Brain microvascular endothelial cell (primary cell): ENCODE measurements around the gene TRIM25.
A peak's percentile ranks its signal among the peaks of the same experiment; 100 is the strongest.

Source experiments
- DNase-seq: peaks from one replicate; pipeline ENCODE4 v3.0.0-alpha.2; 2020
- H3K27ac ChIP-seq: fragments of 250-450 bp; sonication (Bioruptor Pico); 2 replicates; pipeline ENCODE4 v1.5.1; 2020; ENCODE audit warnings: mild to moderate bottlenecking, moderate library complexity
- H3K27me3 ChIP-seq: fragments of 250-450 bp; sonication (Bioruptor Pico); replicated peaks from 2 replicates; pipeline ENCODE4 v1.5.1; 2020; ENCODE audit warnings: mild to moderate bottlenecking
- H3K36me3 ChIP-seq: fragments of 250-450 bp; sonication (Bioruptor Pico); replicated peaks from 2 replicates; pipeline ENCODE4 v1.5.1; 2020; ENCODE audit warnings: mild to moderate bottlenecking
- H3K4me3 ChIP-seq: 2 replicates; pipeline ENCODE4 v1.5.1; 2011; ENCODE audit warnings: low read depth, mild to moderate bottlenecking, control low read depth, low read length, moderate library complexity
- in situ Hi-C: cut with HindIII; loops from 2 replicates; pipeline ENCODE4 v1.10.0; 2017; ENCODE audit warnings: low sequenced_read_pairs, low pct_ligation_motif_present
- TF ChIP-seq, protein P1 (sequence below): IDR thresholded peaks from 2 replicates; pipeline ENCODE4 v1.5.1; 2011; ENCODE audit warnings: low read depth, mild to moderate bottlenecking, moderate library complexity, low read length, control low read depth, inconsistent platforms; ENCODE audit errors: missing control alignments

The TRIM25 gene

DNA sequence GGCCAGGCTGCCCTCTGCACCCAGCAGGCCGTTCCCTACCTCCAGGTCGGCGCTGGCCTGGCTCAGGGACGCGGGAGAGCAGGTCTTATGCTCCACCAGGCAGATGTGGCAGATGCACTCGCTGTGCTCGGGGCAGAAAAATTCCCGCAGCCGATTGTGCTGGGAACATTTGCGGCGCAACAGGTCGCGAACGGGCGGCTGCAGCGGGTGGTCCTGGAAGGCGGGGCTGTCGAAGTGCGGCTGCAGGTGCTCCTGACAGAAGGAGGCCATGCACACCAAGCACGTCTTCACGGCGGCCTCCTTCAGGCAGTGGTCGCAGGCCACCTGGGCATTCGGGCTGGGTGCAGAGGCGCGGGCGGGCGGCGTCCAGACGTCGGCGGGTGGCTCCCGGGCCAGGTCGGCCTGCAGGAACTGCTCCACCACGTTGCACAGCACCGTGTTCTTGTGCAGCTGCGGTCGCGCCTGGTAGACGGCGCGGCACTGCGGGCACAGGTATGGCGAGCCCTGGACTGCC lies 439 bp downstream of the TRIM25 start:
- peak overlapping the region; percentile 24 for H3K27ac ChIP-seq
- in situ Hi-C loops = no loop called here
- no peaks in the 10 kb centered on the region for H3K27me3 ChIP-seq
- no peak for DNase-seq
- TF ChIP-seq, protein P1, sequence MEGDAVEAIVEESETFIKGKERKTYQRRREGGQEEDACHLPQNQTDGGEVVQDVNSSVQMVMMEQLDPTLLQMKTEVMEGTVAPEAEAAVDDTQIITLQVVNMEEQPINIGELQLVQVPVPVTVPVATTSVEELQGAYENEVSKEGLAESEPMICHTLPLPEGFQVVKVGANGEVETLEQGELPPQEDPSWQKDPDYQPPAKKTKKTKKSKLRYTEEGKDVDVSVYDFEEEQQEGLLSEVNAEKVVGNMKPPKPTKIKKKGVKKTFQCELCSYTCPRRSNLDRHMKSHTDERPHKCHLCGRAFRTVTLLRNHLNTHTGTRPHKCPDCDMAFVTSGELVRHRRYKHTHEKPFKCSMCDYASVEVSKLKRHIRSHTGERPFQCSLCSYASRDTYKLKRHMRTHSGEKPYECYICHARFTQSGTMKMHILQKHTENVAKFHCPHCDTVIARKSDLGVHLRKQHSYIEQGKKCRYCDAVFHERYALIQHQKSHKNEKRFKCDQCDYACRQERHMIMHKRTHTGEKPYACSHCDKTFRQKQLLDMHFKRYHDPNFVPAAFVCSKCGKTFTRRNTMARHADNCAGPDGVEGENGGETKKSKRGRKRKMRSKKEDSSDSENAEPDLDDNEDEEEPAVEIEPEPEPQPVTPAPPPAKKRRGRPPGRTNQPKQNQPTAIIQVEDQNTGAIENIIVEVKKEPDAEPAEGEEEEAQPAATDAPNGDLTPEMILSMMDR = no peak
- H3K36me3 ChIP-seq = no peaks in the 10 kb centered on the region
- H3K4me3 ChIP-seq = peak overlapping the region; percentile 95

DNA sequence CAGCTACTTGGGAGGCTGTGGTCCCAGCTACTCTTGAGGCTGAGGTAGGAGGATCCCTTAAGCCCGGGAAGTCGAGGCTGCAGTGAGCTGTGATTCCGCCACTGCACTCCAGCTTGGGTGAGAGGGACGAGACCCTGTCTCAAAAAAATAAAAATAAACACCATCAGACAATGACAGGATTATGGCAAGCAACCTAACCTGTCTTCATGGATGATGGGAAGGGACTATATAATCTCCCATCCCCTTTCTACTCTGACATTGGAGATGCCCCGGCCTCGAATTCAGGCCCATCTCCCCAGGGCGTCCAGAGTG lies 893 bp downstream of the TRIM25 start:
- no peaks in the 10 kb centered on the region for H3K27me3 ChIP-seq
- H3K27ac ChIP-seq = no peak overlapping the region
- no peaks in the 10 kb centered on the region for H3K36me3 ChIP-seq
- TF ChIP-seq, protein P1 = no peak
- in situ Hi-C loops = no loop called here
- no peak for DNase-seq
- peak overlapping the region; percentile 95 for H3K4me3 ChIP-seq

- TF ChIP-seq, protein P1 = no peak
- Histone ChIP-seq H3K36me3 (peaks cover 4% of the 10 kb centered on the region), H3K27ac (no peak overlapping the region), H3K4me3 (peak overlapping the region; percentile 95), H3K27me3 (no peaks in the 10 kb centered on the region)
- DNase-seq = no peak
- in situ Hi-C loops = no loop called here
Measured at GRCh38 chr17:56912105-56912999, 1.5 kb downstream of the TRIM25 start.

- H3K36me3 ChIP-seq = peaks cover 9% of the 10 kb centered on the region
- TF ChIP-seq, protein P1 = no peak
- no peak for DNase-seq
- no peak overlapping the region for H3K4me3 ChIP-seq
- H3K27ac ChIP-seq = no peak overlapping the region
- no peaks in the 10 kb centered on the region for H3K27me3 ChIP-seq
- in situ Hi-C loops = no loop called here
Measured at GRCh38 chr17:56910509-56911235, 3.2 kb downstream of the TRIM25 start.

- H3K36me3 ChIP-seq = peaks cover 9% of the 10 kb centered on the region
- TF ChIP-seq, protein P1 = no peak
- H3K4me3 ChIP-seq = no peak overlapping the region
- H3K27ac ChIP-seq = no peak overlapping the region
- no peaks in the 10 kb centered on the region for H3K27me3 ChIP-seq
- in situ Hi-C loops = no loop called here
- no peak for DNase-seq
Measured at GRCh38 chr17:56909742-56910508, 3.9 kb downstream of the TRIM25 start.
